MCF 10A (cell line): Measurements from ENCODE around the gene AGMO. TPM values are rescaled to one million over a fixed set of nuclear protein-coding genes. Genes with fewer than 3 reads are reported as not detected.

Source experiments
- BruUV-seq: library from RNA; stranded (reverse); fragments of 400-500 nt; replicated peaks from 2 replicates; lab custom pipeline; 2021; lab: Mats Ljungman, UMichigan
- CTCF ChIA-PET: fragments of 300-600 bp; sonication (Branson Sonifier 250); formaldehyde crosslinking; extraction: SDS; loops from one replicate; lab custom pipeline; 2021; ENCODE audit warnings: antibody characterized with exemption, inconsistent platforms; lab: Yijun Ruan, JAX
- POLR2A ChIA-PET: fragments of 300-600, 350-650 bp; sonication (Branson Sonifier 250); formaldehyde crosslinking; extraction: SDS; loops from one replicate; lab custom pipeline; 2020; ENCODE audit warnings: antibody characterized with exemption, inconsistent platforms; lab: Yijun Ruan, JAX
- DNase-seq: peaks from one replicate; pipeline ENCODE4 v3.0.0-alpha.2; 2018; ENCODE audit not compliant: unreplicated experiment
- H3K27ac Mint-ChIP-seq: one replicate; pipeline ENCODE4 v1.8.0; 2022; ENCODE audit warnings: mild to moderate bottlenecking, low read depth, mixed read lengths; ENCODE audit not compliant: unreplicated experiment
- H3K27me3 Mint-ChIP-seq: one replicate; pipeline ENCODE4 v1.8.0; 2022; ENCODE audit warnings: mixed read lengths; ENCODE audit not compliant: insufficient read depth, unreplicated experiment
- H3K36me3 Mint-ChIP-seq: one replicate; pipeline ENCODE4 v1.8.0; 2022; ENCODE audit warnings: mild to moderate bottlenecking, moderate library complexity, mixed read lengths; ENCODE audit not compliant: insufficient read depth, unreplicated experiment
- H3K4me1 Mint-ChIP-seq: one replicate; pipeline ENCODE4 v1.8.0; 2022; ENCODE audit warnings: mixed read lengths; ENCODE audit not compliant: insufficient read depth, unreplicated experiment
- H3K4me3 Mint-ChIP-seq: one replicate; pipeline ENCODE4 v1.8.0; 2022; ENCODE audit warnings: mild to moderate bottlenecking, moderate library complexity, mixed read lengths; ENCODE audit not compliant: unreplicated experiment
- H3K9me3 Mint-ChIP-seq: one replicate; pipeline ENCODE4 v1.8.0; 2022; ENCODE audit warnings: mixed read lengths; ENCODE audit not compliant: unreplicated experiment
- intact Hi-C: fragments of 100-400 bp; cut with micrococcal nuclease; formaldehyde crosslinking; loops from 2 replicates; pipeline ENCODE4 v1.14.1; 2022
- total RNA-seq: library from RNA; stranded (reverse); gene quantifications from 2 replicates; pipeline ENCODE4 v1.2.3, GENCODE V29; 2022
- TF ChIP-seq, protein P1 (sequence below): fragments of 200-600 bp; IDR thresholded peaks from one replicate; pipeline ENCODE4 v1.8.0; 2022; ENCODE audit warnings: antibody characterized with exemption, mild to moderate bottlenecking; ENCODE audit not compliant: unreplicated experiment

AGMO gene
- total RNA-seq, 1 experiment from 2014 or later: not detected

DNA sequence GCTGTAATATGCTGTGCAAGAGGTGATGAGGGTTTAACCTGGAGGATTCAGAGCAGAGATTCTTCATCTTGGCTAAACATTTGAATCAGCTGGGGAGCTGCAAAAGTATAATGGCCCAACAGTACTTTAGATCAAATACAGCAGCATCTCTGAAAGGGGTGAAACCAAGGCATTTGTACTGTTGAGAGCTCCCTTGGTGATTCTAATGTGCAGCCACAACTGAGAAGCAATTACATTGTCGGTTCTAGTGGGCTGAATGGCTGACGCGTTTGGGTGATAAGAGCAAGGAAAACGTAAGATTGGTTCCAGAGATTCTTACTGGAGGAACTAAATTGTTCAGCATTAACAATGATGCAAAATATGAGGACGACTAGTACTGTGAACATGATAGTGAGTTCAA is 269.7 kb downstream of the AGMO start:
- H3K27ac Mint-ChIP-seq: no peak overlapping the region
- H3K4me3 Mint-ChIP-seq: no peak overlapping the region
- DNase-seq: no peak
- intact Hi-C loops: no loop called here
- TF ChIP-seq, protein P1, sequence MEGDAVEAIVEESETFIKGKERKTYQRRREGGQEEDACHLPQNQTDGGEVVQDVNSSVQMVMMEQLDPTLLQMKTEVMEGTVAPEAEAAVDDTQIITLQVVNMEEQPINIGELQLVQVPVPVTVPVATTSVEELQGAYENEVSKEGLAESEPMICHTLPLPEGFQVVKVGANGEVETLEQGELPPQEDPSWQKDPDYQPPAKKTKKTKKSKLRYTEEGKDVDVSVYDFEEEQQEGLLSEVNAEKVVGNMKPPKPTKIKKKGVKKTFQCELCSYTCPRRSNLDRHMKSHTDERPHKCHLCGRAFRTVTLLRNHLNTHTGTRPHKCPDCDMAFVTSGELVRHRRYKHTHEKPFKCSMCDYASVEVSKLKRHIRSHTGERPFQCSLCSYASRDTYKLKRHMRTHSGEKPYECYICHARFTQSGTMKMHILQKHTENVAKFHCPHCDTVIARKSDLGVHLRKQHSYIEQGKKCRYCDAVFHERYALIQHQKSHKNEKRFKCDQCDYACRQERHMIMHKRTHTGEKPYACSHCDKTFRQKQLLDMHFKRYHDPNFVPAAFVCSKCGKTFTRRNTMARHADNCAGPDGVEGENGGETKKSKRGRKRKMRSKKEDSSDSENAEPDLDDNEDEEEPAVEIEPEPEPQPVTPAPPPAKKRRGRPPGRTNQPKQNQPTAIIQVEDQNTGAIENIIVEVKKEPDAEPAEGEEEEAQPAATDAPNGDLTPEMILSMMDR: no peak
- no peaks in the 10 kb centered on the region for H3K4me1 Mint-ChIP-seq
- no peaks in the 10 kb centered on the region for H3K36me3 Mint-ChIP-seq
- ChIA-PET CTCF (interaction anchor here (0.6 to 0.8 kb wide), 4 partner anchors 11 to 574 kb away, joined by 3 to 4 read pairs (median 4); no protein-coding TSS in a partner anchor), POLR2A (no interaction called here)
- H3K9me3 Mint-ChIP-seq: no peaks in the 10 kb centered on the region
- peaks cover 24% of the 10 kb centered on the region for H3K27me3 Mint-ChIP-seq
- BruUV-seq: no TSS peak

DNA sequence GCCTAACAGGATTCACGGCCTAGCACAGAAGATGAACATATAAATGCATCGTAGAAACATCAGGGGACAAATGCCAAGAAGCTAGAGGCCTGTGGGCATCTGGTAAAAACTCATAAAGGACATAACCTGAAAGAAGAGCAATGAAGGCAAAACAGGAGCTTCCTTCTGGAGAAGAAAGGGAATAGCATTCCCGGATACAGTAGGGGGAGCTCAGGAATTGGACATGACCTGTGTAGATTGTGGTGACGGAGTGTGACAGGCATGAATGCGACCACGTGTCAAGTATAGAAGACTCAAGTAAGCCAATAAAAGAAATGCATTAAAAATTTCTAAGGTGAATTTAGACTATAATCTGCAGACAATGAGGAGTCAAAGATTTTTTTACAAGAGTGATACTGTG is 270.1 kb downstream of the AGMO start:
- H3K4me3 Mint-ChIP-seq: no peak overlapping the region
- H3K27me3 Mint-ChIP-seq: peaks cover 20% of the 10 kb centered on the region
- intact Hi-C loops: no loop called here
- no TSS peak for BruUV-seq
- no peaks in the 10 kb centered on the region for H3K9me3 Mint-ChIP-seq
- H3K36me3 Mint-ChIP-seq: no peaks in the 10 kb centered on the region
- no peak overlapping the region for H3K27ac Mint-ChIP-seq
- TF ChIP-seq, protein P1: no peak
- no peak for DNase-seq
- ChIA-PET CTCF (interaction anchor here (0.8 kb wide), 2 partner anchors 11 to 520 kb away, joined by 3 to 4 read pairs; no protein-coding TSS in a partner anchor), POLR2A (no interaction called here)
- H3K4me1 Mint-ChIP-seq: no peaks in the 10 kb centered on the region

DNA sequence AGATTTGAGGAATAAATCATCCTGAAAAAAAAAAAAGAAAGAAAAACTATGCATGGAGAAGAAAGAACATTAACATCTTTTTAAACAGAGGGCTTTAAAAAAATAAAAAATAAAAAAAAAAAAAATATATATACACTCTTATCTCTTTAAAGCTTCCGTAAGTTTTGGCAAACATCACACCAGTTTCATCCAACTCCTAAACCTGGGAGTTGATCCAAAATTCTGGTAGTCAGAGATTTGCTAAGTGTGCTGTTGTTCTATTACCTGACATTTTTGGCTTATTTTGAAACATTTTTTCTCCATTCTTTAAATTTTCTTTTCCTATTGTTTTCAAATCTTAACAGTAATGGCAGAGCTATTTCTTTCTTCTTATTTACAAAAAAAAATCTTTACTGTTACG is 273.1 kb downstream of the AGMO start:
- CTCF ChIA-PET: interaction anchor here (0.8 kb wide), 1 partner anchor 23 kb away, joined by 3 read pairs; no protein-coding TSS in a partner anchor
- intact Hi-C loops: no loop called here
- no peak overlapping the region for H3K27ac Mint-ChIP-seq
- no peaks in the 10 kb centered on the region for H3K4me1 Mint-ChIP-seq
- H3K36me3 Mint-ChIP-seq: no peaks in the 10 kb centered on the region
- no TSS peak for BruUV-seq
- no peak for DNase-seq
- H3K27me3 Mint-ChIP-seq: peaks cover 13% of the 10 kb centered on the region
- no peak overlapping the region for H3K4me3 Mint-ChIP-seq
- TF ChIP-seq, protein P1: no peak
- POLR2A ChIA-PET: no interaction called here
- H3K9me3 Mint-ChIP-seq: no peaks in the 10 kb centered on the region

DNA sequence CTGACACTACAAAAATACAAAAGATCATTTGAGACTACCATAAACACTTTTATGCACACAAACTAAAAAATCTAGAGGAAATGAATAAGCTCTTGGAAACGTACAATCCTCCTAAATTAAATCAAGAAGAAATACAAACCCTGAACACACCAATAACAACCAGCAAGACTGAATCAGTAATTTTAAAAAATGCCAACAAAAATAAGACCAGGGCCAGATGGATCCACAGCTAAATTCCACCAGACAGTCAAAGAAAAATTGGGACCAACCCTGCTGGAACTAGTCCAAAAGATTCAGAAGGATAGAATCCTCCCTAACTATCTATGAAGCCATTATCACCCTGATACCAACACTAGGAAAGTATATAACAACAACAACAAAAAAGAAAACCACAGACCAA is 277.4 kb downstream of the AGMO start:
- no peak for DNase-seq
- CTCF ChIA-PET: no interaction called here
- BruUV-seq: no TSS peak
- Mint-ChIP-seq H3K4me1 (no peaks in the 10 kb centered on the region), H3K9me3 (peaks cover 14% of the 10 kb centered on the region), H3K27ac (no peak overlapping the region), H3K27me3 (no peaks in the 10 kb centered on the region), H3K4me3 (no peak overlapping the region), H3K36me3 (no peaks in the 10 kb centered on the region)
- intact Hi-C loops: no loop called here
- TF ChIP-seq, protein P1: no peak
- POLR2A ChIA-PET: no interaction called here
